Stimulated activated naive CD4-positive, alpha-beta T cell (primary cell): ENCODE results near the gene LONP1.
"Not testable (repeated sequence)": the region's sequence is repeated elsewhere in the genome, so short reads cannot be mapped to it uniquely, and the experiment has no call there.

Experiments
- DNase-seq, 6 experiments: peaks; one replicate each; lab custom pipeline; 2025; lab: John Stamatoyannopoulos, UW

The LONP1 gene, protein sequence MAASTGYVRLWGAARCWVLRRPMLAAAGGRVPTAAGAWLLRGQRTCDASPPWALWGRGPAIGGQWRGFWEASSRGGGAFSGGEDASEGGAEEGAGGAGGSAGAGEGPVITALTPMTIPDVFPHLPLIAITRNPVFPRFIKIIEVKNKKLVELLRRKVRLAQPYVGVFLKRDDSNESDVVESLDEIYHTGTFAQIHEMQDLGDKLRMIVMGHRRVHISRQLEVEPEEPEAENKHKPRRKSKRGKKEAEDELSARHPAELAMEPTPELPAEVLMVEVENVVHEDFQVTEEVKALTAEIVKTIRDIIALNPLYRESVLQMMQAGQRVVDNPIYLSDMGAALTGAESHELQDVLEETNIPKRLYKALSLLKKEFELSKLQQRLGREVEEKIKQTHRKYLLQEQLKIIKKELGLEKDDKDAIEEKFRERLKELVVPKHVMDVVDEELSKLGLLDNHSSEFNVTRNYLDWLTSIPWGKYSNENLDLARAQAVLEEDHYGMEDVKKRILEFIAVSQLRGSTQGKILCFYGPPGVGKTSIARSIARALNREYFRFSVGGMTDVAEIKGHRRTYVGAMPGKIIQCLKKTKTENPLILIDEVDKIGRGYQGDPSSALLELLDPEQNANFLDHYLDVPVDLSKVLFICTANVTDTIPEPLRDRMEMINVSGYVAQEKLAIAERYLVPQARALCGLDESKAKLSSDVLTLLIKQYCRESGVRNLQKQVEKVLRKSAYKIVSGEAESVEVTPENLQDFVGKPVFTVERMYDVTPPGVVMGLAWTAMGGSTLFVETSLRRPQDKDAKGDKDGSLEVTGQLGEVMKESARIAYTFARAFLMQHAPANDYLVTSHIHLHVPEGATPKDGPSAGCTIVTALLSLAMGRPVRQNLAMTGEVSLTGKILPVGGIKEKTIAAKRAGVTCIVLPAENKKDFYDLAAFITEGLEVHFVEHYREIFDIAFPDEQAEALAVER

DNA sequence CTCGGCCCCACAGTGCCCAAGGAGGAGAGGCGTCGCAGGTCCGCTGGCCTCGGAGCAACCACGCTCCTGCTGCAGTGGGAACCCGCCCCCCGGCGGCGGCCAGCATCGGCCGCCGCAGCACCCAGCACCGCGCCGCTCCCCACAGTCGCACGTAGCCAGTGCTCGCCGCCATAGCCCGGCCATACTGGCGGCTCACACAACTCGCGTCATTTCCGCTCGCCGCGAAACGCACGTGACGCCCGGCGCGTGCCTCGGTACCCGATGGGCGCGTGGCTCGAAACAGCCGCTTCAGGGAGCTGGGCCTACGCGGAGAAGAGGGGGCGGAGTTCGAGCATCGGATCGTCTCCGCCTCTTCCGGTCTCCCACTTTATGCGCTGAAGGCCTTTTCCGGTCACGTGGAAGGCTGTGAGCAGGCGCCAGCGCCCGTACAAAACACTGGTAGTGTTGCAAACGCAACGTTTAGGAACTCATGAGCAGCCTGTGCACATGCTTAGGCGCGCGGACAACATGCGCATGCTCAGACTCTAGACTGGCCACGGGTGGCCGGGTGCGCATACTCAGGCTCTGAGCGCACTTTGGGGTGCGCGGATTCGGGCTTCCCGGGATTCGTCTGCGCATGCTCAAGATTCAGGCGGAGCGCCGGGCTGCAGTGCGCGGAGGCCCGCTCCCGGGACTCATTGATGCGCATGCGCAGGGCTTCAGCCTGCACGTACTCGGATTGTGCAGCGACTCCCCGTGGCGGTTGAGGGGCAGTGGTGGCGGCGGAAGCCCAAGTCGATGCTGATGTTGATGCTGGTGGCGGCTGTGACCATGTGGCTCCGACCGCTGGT, at the start of gene LONP1, which contains the start of gene CATSPERD:
LONP1 (minus strand) TSS at position 186 of the 830 bp plus-strand sequence; CDS start at position 172, 14 bp downstream.
CATSPERD (plus strand) TSS at position 677 of the 830 bp plus-strand sequence; CDS start at position 778, 101 bp downstream.
- DNase-seq = peak; percentile 97 to 100 (median 99)

- no peak for DNase-seq
Observed at GRCh38 chr19:5767949-5768348, 48.0 kb upstream of the LONP1 start.

- DNase-seq = no peak
Observed at GRCh38 chr19:5765220-5765619, 45.3 kb upstream of the LONP1 start.

DNA sequence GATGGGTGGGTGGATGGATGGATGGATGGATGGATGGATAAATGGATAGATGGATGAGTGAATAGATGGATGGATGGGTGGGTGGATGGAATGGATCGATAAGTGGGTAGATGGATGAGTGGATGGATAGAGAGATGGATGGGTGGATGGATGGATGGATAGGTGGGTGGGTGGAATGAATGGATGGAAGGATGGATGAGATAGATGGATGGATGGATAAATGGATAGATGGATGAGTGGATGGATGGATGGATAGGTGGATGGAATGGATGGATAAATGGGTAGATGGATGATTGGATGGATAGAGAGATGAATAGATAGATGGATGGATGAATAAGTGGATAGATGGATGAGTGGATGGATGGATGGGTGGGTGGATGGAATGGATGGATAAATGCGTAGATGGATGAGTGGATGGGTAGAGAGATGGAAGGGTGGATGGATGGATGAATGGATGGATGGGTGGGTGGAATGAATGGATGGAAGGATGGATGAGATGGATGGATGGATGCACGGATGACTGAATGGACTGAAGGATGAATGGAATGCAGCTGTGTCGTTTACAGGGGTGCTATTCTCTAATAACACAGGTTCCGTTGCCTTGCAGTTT, 42.8 kb upstream of the LONP1 start:
- DNase-seq = no peak

- no peak for DNase-seq
Observed at GRCh38 chr19:5753743-5754142, 33.8 kb upstream of the LONP1 start.

GRCh38 chr19:5751709-5752108, 31.8 kb upstream of the LONP1 start:
- no peak for DNase-seq

- DNase-seq = no peak
Observed at GRCh38 chr19:5749505-5749904, 29.6 kb upstream of the LONP1 start.

DNA sequence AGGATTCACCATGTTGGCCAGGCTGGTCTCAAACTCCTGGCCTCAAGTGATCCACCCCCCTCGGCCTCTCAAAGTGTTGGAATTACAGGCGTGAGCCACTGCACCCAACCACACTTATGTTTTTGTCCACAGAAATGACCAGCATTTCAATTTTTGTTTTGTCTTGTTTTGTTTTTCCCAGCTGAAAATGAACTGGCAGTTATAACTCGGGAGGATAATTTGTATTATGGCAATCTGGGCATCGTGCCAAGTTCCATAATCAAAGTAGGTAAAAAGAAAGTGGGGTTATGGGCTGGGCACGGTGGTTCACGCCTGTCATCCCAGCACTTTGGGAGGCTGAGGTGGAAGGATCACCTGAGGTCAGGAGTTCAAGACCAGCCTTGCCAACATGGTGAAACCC, 29.0 kb upstream of the LONP1 start:
- DNase-seq = not testable (repeated sequence)

- DNase-seq = not testable (repeated sequence)
Observed at GRCh38 chr19:5744999-5745398, 25.1 kb upstream of the LONP1 start.

- DNase-seq = no peak
Observed at GRCh38 chr19:5743630-5744029, 23.7 kb upstream of the LONP1 start.

- no peak for DNase-seq
Observed at GRCh38 chr19:5742051-5742450, 22.1 kb upstream of the LONP1 start.

GRCh38 chr19:5738423-5738822, 18.5 kb upstream of the LONP1 start:
- DNase-seq = no peak

DNA sequence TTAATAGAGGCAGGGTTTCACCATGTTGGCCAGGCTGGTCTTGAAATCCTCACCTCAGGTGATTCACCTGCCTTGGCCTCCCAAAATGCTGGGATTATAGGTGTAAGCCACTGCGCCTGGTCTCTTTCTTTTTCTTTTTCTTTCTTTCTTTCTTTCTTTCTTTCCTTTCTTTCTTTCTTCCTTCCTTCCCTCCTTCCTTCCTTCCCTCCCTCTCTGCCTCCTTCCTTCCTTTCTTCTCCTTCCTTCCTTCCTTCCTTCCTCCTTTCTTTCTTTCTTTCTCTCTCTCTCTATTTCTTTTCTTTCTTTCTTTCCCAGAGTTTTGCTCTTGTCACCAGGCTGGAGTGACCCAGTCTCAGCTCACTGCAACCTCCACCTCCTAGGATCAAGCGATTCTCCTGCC, 13.2 kb upstream of the LONP1 start:
- not testable (repeated sequence) for DNase-seq

- no peak for DNase-seq
Observed at GRCh38 chr19:5727453-5728050, 7.6 kb upstream of the LONP1 start.

- DNase-seq = peak in 2 of 6 experiments; percentile 19 to 41
Observed at GRCh38 chr19:5719274-5719960, 529 bp downstream of the LONP1 start.

GRCh38 chr19:5718579-5719273, 1.2 kb downstream of the LONP1 start:
- DNase-seq = no peak

DNA sequence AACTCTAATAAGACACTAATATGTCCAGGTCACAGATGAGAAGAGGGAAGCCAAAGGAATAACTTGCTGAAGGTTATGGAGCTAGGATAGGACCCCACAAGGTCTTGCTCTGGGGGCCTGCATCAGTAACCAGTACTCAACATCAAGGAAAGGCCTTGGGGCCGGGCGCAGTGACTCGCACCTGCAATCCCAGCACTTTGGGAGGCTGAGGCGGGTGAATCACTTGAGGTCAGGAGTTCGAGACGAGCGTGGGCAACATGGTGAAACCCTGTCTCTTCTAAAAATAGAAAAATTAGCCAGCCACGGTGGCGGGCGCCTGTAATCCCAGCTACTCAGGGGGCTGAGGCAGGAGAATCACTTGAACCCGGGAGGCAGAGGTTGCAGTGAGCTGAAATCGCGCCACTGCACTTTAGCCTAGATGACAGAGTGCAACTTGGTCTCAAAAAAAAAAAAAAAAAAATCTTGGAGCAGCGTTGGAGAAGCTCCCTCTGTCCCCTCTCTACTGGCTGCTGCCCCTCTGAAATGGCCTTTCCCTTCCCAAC, 1.8 kb downstream of the LONP1 start:
- no peak for DNase-seq

DNA sequence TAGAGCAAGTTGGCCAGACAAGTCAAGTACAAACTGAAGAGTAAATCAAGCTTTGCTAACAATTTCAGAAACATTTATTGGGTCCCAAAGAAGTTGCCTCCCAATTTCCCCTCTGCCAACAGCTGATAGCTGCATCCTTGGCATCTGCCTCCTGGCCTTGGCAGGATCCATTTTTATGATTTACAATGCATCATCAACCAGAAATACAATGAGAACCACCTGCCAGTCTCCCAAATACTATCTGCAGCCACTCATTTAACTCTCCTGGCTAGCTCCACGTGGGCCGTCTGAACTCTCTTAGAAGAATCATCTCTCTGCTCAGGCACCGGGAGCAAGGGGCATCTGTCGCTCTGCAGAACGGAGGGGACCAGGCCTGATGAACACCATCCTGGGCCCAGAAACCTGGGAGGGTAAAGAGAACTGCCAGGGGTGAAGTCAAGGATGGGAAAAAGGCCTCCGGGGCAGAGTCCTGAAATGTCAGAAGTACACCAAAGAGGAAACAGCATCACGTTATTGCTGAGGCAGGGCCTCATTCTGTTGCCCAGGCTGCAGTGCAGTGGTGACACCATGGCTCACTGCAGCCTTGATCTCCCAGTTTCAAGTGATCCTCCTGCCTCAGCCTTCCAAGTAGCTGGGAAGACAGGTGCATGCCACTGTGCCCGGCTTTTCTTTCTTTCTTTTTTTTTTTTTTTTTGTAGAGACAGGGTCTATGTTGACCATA, 2.6 kb downstream of the LONP1 start:
- DNase-seq = no peak

- DNase-seq = no peak
Observed at GRCh38 chr19:5714816-5715215, 5.1 kb downstream of the LONP1 start.
